NT2/D1 (cell line): ENCODE data around the gene PHKB.

Source experiments
- SUZ12 ChIP-seq: IDR thresholded peaks from 2 replicates; pipeline ENCODE4 v1.6.1; 2011; ENCODE audit not compliant: insufficient read length, insufficient read depth; ENCODE audit errors: extremely low read depth
- YY1 ChIP-seq: IDR thresholded peaks from 2 replicates; pipeline ENCODE4 v1.6.1; 2011; ENCODE audit not compliant: insufficient read length, insufficient read depth

GRCh38 chr16:47578573-47578972 is 117.4 kb downstream of the PHKB start:
- TF ChIP-seq SUZ12 (no peak), YY1 (no peak)
